SK-MEL-5 (cell line): Measurements from ENCODE around the gene TNN. TPM values are rescaled to one million over a fixed set of nuclear protein-coding genes. Genes with fewer than 3 reads are reported as not detected.

Experiments used
- DNase-seq: peaks from one replicate; pipeline ENCODE4 v3.0.0-alpha.2; 2016; ENCODE audit warnings: low read depth, low spot score
- in situ Hi-C: cut with HindIII; loops from 2 replicates; pipeline ENCODE4 v1.10.0; 2016; ENCODE audit warnings: low sequenced_read_pairs, high pct_unique_total_duplicates, low pct_unique_long_range_greater_than_20kb
- total RNA-seq: library from RNA; depleted of rRNA; stranded (reverse); fragments of >200 nt; shearing (Covaris generic); gene quantifications from 2 replicates; pipeline ENCODE4 v1.2.3, GENCODE V29; 2014

The TNN gene
- total RNA-seq, 1 experiment from 2014 or later: not detected

GRCh38 chr1:175155936-175156335 lies 88.3 kb downstream of the TNN start:
- no peak for DNase-seq
- in situ Hi-C loops: no loop called here

DNA sequence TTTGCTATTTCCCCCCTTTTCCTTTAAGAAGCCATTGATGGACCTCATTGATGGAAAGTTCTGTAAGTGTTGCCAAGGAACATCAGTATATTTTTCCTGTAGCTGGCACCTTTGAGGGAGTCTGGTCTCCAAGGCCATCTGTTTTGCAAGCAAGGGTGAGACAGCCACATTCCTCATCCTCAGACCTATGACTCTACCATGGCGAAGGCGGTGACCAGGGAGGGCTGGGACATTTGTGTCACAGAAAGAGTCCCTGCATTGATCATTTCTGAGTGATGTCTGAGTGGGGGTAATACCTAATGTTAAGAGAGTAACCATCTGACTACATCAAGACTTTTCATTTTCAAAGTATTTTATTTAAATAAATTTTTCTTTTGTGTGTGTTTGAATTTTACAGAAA lies 89.6 kb downstream of the TNN start:
- in situ Hi-C loops: no loop called here
- DNase-seq: no peak

DNA sequence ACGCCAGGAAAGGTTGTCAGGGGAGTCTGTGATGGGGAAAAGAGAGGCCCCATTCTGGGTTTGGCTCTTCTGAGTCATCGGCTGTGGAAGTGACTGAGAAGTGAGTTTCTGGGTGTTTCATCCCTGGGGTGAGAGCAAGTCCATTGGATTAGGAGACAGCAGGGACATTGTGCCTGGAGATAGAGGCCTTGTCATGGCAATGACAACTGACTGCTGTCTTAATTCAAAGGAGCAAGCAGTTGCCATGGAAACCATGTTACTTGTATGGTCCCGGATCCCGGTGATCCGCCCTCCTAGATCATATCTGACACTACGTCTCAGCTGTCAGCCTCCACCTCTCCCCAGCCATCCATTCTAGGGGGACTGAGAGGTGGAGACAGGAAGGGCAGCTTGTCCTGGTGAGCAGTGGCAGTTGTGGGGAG lies 90.5 kb downstream of the TNN start:
- DNase-seq: no peak
- in situ Hi-C loops: no loop called here

GRCh38 chr1:175162955-175163354 lies 95.3 kb downstream of the TNN start:
- no peak for DNase-seq
- in situ Hi-C loops: no loop called here

GRCh38 chr1:175163702-175164101 lies 96.1 kb downstream of the TNN start:
- in situ Hi-C loops: no loop called here
- no peak for DNase-seq

GRCh38 chr1:175164751-175165150 lies 97.1 kb downstream of the TNN start:
- in situ Hi-C loops: no loop called here
- no peak for DNase-seq

DNA sequence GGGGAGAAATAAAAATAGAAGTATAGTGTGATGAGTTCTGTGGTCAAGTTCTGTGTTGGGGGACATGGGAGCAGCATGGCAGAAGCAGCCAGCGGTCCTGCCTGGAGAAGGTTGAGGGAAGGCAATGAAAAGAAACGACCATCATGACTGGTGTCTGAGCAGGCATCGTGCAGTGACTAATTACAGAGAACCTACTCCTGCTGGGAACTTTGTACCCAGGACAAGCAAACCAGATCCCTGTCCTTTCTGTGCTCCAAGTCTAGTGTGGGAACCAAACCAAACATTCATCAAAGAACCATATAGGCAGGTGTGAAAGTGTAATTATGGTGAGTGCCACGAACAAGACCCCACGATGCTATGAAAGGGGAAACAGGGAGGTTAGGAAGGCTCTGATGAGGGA lies 99.1 kb downstream of the TNN start:
- in situ Hi-C loops: no loop called here

GRCh38 chr1:175167861-175168260 lies 100.2 kb downstream of the TNN start:
- no peak for DNase-seq
- in situ Hi-C loops: no loop called here

More for the DNA sequence above, 99.1 kb downstream of the TNN start:
- DNase-seq: no peak

- no peak for DNase-seq
- in situ Hi-C loops: no loop called here
Measured at GRCh38 chr1:175168782-175169181, 101.1 kb downstream of the TNN start.

DNA sequence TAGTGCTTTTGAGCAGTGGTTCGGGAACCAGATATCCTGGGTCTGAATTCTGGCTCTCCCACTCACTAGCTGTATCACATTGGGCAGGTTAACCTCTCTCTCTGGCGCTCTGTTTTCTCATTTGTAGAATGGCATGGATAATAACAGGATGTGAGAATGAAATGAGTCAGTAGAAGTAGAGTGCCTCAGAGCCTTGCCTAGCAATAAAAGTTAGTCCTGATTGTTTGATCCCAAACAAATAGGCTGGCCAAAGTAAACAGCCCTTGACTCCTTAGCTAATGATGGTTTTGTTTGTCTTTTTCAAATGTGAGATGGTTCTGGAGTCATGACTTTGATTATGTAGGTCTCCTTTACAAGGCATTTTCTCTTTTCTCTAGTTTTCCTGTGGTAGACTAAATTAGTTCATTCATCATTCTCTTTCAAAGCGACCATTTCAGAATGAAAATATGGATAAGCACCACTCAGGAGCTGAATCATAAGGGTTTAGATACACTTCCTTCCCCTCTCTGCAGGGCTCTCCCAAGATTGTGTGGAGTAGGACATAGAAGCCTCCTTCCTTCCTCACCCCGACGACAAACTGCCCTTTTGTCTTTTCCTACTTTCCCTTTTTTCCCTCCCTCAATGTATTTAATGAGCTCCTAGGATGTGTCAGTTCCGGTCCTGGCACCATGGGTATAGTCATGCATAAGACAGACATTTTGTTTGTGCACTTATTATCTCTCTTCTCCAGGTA lies 101.8 kb downstream of the TNN start:
- in situ Hi-C loops: no loop called here
- no peak for DNase-seq

GRCh38 chr1:175171036-175171913 lies 103.6 kb downstream of the TNN start:
- no peak for DNase-seq
- in situ Hi-C loops: no loop called here

DNA sequence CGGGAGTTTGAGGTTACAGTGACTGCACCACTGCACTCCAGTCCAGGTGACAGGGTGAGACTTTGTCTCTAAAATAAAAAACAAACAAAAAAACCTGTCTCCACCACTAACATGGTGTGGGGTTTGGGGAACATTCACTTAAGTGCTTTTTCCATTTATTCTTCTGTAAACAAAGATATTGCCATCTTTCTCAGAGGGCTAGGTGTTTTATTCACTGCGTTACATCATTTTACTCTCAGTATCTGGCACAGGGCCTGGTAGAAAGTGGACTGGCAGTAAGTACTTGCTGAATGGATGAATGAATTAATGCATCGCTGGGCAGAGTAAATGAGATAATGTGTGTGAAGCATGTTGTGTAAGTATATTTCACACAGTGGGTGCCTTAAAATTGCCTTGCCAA lies 104.9 kb downstream of the TNN start:
- in situ Hi-C loops: no loop called here

DNA sequence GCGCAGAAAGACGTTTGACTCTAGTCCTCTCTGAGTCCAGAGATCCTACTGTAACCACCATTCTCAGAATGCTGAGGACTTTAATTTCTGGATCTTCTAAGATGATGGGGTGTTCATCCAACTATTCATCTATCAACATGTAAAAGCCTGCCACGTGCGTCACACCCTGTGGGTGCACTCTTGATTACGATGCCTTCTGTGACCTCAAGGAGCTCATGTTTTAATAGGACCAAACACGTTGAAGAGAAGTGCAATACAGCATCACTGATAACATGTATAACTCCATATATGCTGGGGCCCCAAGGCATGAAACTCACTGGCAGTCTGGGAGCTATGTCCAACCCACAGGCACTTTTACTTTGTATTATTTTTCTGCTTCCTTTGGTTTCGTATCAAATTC lies 105.9 kb downstream of the TNN start:
- in situ Hi-C loops: no loop called here

More for the DNA sequence above, 104.9 kb downstream of the TNN start:
- no peak for DNase-seq

GRCh38 chr1:175174309-175175102 lies 106.9 kb downstream of the TNN start:
- no peak for DNase-seq

More for the DNA sequence above, 105.9 kb downstream of the TNN start:
- no peak for DNase-seq

GRCh38 chr1:175176246-175176645 lies 108.6 kb downstream of the TNN start:
- in situ Hi-C loops: no loop called here
- no peak for DNase-seq

More at GRCh38 chr1:175174309-175175102, 106.9 kb downstream of the TNN start:
- in situ Hi-C loops: no loop called here

GRCh38 chr1:175178056-175178455 lies 110.4 kb downstream of the TNN start:
- in situ Hi-C loops: no loop called here
- no peak for DNase-seq

GRCh38 chr1:175178456-175178855 lies 110.8 kb downstream of the TNN start:
- no peak for DNase-seq
- in situ Hi-C loops: no loop called here
